GM12878 (cell line): ENCODE measurements around the gene HOXC12.

Experiments used
- FOXM1 ChIP-seq: IDR thresholded peaks from 2 replicates; pipeline ENCODE4 v1.6.1; 2012; ENCODE audit warnings: low read depth, mild to moderate bottlenecking, inconsistent platforms, low read length, moderate library complexity
- POLR2A ChIP-seq: IDR thresholded peaks from 2 replicates; pipeline ENCODE4 v1.6.1; 2011; ENCODE audit warnings: low read depth, mild to moderate bottlenecking, low read length
- POLR2AphosphoS2 ChIP-seq: IDR thresholded peaks from 2 replicates; pipeline ENCODE4 v1.6.1; 2011; ENCODE audit warnings: low read depth, mild to moderate bottlenecking, low read length, improper control_type of control experiment, moderate library complexity
- ZNF274 ChIP-seq: IDR thresholded peaks from one replicate; pipeline ENCODE4 v1.8.0; 2011; ENCODE audit not compliant: insufficient read length, insufficient read depth
- TF ChIP-seq, protein P1 (sequence below): IDR thresholded peaks from 2 replicates; pipeline ENCODE4 v1.6.1; 2012; ENCODE audit warnings: low read depth, low read length, improper control_type of control experiment
- TF ChIP-seq, protein P2 (sequence below), 3 experiments: IDR thresholded peaks in 2 of 3; conservative IDR thresholded peaks in 1 of 3; 2 replicates each; pipeline ENCODE4 v1.5.1; 2011; ENCODE audit warnings: low read depth in 3 of 3, low read length in 3 of 3, mild to moderate bottlenecking in 3 of 3, control low read depth in 2 of 3, moderate library complexity in 2 of 3, inconsistent platforms in 1 of 3, mixed read lengths in 1 of 3; ENCODE audit not compliant: control insufficient read depth in 2 of 3, insufficient read depth in 1 of 3; ENCODE audit errors: extremely low read depth in 1 of 3

DNA sequence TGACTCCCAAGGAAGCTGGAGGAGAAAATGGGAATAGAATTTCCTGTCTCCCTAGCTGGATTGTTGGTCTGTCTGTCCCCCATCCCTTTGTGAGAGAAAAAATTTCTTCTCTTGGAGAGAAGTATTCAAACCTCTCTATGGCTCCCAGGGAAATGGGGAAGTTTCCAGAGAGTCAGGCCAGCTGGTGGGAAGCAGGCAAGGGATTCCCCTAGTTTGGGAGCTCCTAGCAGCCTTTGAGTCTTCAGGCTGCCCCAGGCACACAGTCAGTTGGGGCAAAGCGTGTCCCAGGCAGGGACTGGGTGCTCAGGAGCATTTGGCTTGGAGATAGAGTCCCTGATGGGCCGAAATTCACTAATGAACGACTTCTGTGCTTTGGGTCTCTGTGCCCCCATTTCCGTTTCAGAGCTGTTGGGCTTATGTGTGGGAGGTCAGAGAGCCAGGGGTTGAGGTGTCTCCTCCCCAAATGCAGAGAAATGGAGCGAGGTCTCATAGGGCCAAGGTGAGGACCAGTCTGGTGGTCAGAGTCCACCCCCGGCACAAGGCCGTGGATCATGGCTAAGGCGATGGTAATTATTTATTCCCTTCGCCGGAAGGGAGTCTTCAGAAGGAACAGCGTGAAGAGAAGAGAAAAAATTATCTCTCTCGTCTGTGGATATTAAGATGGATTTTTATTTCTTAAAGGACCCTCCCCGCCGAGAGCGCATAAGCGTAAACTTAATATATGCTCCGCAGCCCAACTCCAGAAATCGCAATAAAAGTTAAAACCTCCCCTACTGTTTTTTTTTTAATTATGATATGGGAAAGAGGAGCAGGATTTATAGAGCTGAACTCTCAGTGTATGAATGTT lies 38.7 kb downstream of the HOXC12 start:
- TF ChIP-seq ZNF274: no peak
- TF ChIP-seq, protein P1, sequence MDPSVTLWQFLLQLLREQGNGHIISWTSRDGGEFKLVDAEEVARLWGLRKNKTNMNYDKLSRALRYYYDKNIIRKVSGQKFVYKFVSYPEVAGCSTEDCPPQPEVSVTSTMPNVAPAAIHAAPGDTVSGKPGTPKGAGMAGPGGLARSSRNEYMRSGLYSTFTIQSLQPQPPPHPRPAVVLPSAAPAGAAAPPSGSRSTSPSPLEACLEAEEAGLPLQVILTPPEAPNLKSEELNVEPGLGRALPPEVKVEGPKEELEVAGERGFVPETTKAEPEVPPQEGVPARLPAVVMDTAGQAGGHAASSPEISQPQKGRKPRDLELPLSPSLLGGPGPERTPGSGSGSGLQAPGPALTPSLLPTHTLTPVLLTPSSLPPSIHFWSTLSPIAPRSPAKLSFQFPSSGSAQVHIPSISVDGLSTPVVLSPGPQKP: no peak
- TF ChIP-seq, protein P2, sequence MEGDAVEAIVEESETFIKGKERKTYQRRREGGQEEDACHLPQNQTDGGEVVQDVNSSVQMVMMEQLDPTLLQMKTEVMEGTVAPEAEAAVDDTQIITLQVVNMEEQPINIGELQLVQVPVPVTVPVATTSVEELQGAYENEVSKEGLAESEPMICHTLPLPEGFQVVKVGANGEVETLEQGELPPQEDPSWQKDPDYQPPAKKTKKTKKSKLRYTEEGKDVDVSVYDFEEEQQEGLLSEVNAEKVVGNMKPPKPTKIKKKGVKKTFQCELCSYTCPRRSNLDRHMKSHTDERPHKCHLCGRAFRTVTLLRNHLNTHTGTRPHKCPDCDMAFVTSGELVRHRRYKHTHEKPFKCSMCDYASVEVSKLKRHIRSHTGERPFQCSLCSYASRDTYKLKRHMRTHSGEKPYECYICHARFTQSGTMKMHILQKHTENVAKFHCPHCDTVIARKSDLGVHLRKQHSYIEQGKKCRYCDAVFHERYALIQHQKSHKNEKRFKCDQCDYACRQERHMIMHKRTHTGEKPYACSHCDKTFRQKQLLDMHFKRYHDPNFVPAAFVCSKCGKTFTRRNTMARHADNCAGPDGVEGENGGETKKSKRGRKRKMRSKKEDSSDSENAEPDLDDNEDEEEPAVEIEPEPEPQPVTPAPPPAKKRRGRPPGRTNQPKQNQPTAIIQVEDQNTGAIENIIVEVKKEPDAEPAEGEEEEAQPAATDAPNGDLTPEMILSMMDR (IDR thresholded peaks at IDR 0.05 in 2 of 3, conservative IDR thresholded peaks at IDR 0.05 in 1 of 3; ENCODE audit: control insufficient read depth in 2 of 3, extremely low read depth in 1 of 3, insufficient read depth in 1 of 3, low read depth in 3 of 3, low read length in 3 of 3): no peak
- TF ChIP-seq POLR2A: no peak
- no peak for TF ChIP-seq FOXM1
- no peak for TF ChIP-seq POLR2AphosphoS2
